IMR-90 (cell line): ENCODE data around the gene DSE. TPM values are rescaled to one million over a fixed set of nuclear protein-coding genes. Genes with fewer than 3 reads are reported as not detected.

Source experiments
- ATAC-seq: fragments of 200-7000 bp; cut with Tn5 transposase; 2 replicates; pipeline ENCODE4 v1.9.1; 2020; ENCODE audit warnings: low read depth, mild to moderate bottlenecking, moderate library complexity
- BruUV-seq: library from RNA; stranded (reverse); fragments of 400-500 nt; replicated peaks from 2 replicates; lab custom pipeline; 2021; lab: Mats Ljungman, UMichigan
- CTCF ChIA-PET: fragments of 300-600 bp; formaldehyde crosslinking; extraction: SDS; loops from one replicate; lab custom pipeline; 2021; ENCODE audit warnings: antibody characterized with exemption; lab: Yijun Ruan, JAX
- POLR2A ChIA-PET: fragments of 300-600 bp; sonication (Branson Sonifier 250); formaldehyde crosslinking; loops from one replicate; lab custom pipeline; 2022; ENCODE audit warnings: antibody characterized with exemption; ENCODE audit not compliant: unreplicated experiment; lab: Charles Lee
- DNase-seq: peaks from one replicate; pipeline ENCODE4 v3.0.0; 2013
- H2AFZ ChIP-seq: replicated peaks from 2 replicates; pipeline ENCODE3; 2013; ENCODE audit warnings: low read length, mild to moderate bottlenecking; ENCODE audit not compliant: poor library complexity
- H2AK5ac ChIP-seq: 2 replicates; pipeline ENCODE4 v1.6.1; 2013; ENCODE audit warnings: low read depth, low read length, inconsistent platforms
- H2AK9ac ChIP-seq: replicated peaks from 2 replicates; pipeline ENCODE3; 2013; ENCODE audit warnings: mild to moderate bottlenecking, low read depth, low read length, moderate library complexity; ENCODE audit not compliant: poor library complexity
- H2BK120ac ChIP-seq: 2 replicates; pipeline ENCODE4 v1.6.1; 2013; ENCODE audit warnings: low read depth, low read length, inconsistent platforms
- H2BK15ac ChIP-seq: 3 replicates; pipeline ENCODE4 v1.6.1; 2013; ENCODE audit warnings: low read depth, low read length, inconsistent platforms
- H2BK20ac ChIP-seq: 2 replicates; pipeline ENCODE4 v1.6.1; 2013; ENCODE audit warnings: low read depth, mild to moderate bottlenecking, inconsistent platforms, low read length, moderate library complexity
- H2BK5ac ChIP-seq: 2 replicates; pipeline ENCODE4 v1.6.1; 2013; ENCODE audit warnings: mild to moderate bottlenecking, low read depth, low read length, inconsistent platforms; ENCODE audit not compliant: poor library complexity, severe bottlenecking
- H3K14ac ChIP-seq: replicated peaks from 2 replicates; pipeline ENCODE4 v1.6.1; 2013; ENCODE audit warnings: low read depth, low read length, inconsistent platforms
- H3K18ac ChIP-seq: 2 replicates; pipeline ENCODE4 v1.6.1; 2013; ENCODE audit warnings: low read depth, low read length, control low read depth
- H3K23ac ChIP-seq: 2 replicates; pipeline ENCODE4 v1.6.1; 2013; ENCODE audit warnings: low read depth, low read length, inconsistent platforms
- H3K27ac ChIP-seq: 2 replicates; pipeline ENCODE4 v1.5.1; 2013; ENCODE audit warnings: mild to moderate bottlenecking, control low read depth, low read length; ENCODE audit not compliant: insufficient read depth
- H3K27me3 ChIP-seq: 2 replicates; pipeline ENCODE4 v1.6.1; 2013; ENCODE audit warnings: low read length; ENCODE audit not compliant: control insufficient read depth, insufficient read depth
- H3K36me3 ChIP-seq: 2 replicates; pipeline ENCODE4 v1.6.1; 2013; ENCODE audit warnings: low read length, mixed read lengths; ENCODE audit not compliant: control insufficient read depth, insufficient read depth
- H3K4ac ChIP-seq: 2 replicates; pipeline ENCODE4 v1.6.1; 2013; ENCODE audit warnings: low read depth, low read length, inconsistent platforms
- H3K4me1 ChIP-seq: 2 replicates; pipeline ENCODE4 v1.6.1; 2013; ENCODE audit warnings: low read length, mixed read lengths; ENCODE audit not compliant: control insufficient read depth, insufficient read depth
- H3K4me2 ChIP-seq: 2 replicates; pipeline ENCODE4 v1.6.1; 2013; ENCODE audit warnings: low read depth, mild to moderate bottlenecking, control low read depth, low read length, moderate library complexity
- H3K4me3 ChIP-seq: 2 replicates; pipeline ENCODE4 v1.5.1; 2013; ENCODE audit warnings: low read depth, mild to moderate bottlenecking, control low read depth, low read length, moderate library complexity; ENCODE audit not compliant: insufficient read depth
- H3K56ac ChIP-seq: 2 replicates; pipeline ENCODE4 v1.6.1; 2013; ENCODE audit warnings: low read length, inconsistent platforms; ENCODE audit not compliant: insufficient read depth; ENCODE audit errors: extremely low read depth
- H3K79me1 ChIP-seq, 2 experiments: 2 replicates each; pipeline ENCODE4 v1.6.1; 2013; ENCODE audit warnings: low read length in 2 of 2, inconsistent platforms in 1 of 2, low read depth in 1 of 2
- H3K9ac ChIP-seq: 2 replicates; pipeline ENCODE4 v1.6.1; 2013; ENCODE audit warnings: low read depth, low read length, control low read depth
- H3K9me1 ChIP-seq: 2 replicates; pipeline ENCODE4 v1.6.1; 2013; ENCODE audit warnings: low read length, inconsistent platforms; ENCODE audit not compliant: insufficient read depth
- H3K9me3 ChIP-seq: 2 replicates; pipeline ENCODE4 v1.6.1; 2013; ENCODE audit warnings: low read length; ENCODE audit not compliant: control insufficient read depth, insufficient read depth
- H4K20me1 ChIP-seq: 2 replicates; pipeline ENCODE4 v1.6.1; 2013; ENCODE audit warnings: low read length, inconsistent platforms; ENCODE audit not compliant: insufficient read depth
- H4K5ac ChIP-seq: 2 replicates; pipeline ENCODE4 v1.6.1; 2013; ENCODE audit warnings: mild to moderate bottlenecking, low read depth, low read length, control low read depth
- H4K8ac ChIP-seq, 2 experiments: 2 replicates each; pipeline ENCODE4 v1.6.1; 2013; ENCODE audit warnings: low read depth in 2 of 2, low read length in 2 of 2, control low read depth in 1 of 2, inconsistent platforms in 1 of 2
- H4K91ac ChIP-seq: 2 replicates; pipeline ENCODE4 v1.6.1; 2013; ENCODE audit warnings: low read depth, low read length, inconsistent platforms; ENCODE audit not compliant: insufficient read depth
- BHLHE40 ChIP-seq: fragments of 150-350 bp; IDR thresholded peaks from 2 replicates; pipeline ENCODE4 v1.6.1; 2016; ENCODE audit warnings: mild to moderate bottlenecking, low read depth, low read length
- CEBPB ChIP-seq: IDR thresholded peaks from 2 replicates; pipeline ENCODE4 v1.6.1; 2012; ENCODE audit warnings: low read depth, low read length, improper control_type of control experiment
- CHD1 ChIP-seq: IDR thresholded peaks from 2 replicates; pipeline ENCODE4 v1.6.1; 2012; ENCODE audit warnings: low read depth, low read length, improper control_type of control experiment
- MAFK ChIP-seq: IDR thresholded peaks from 2 replicates; pipeline ENCODE4 v1.6.1; 2012; ENCODE audit warnings: low read depth, low read length, improper control_type of control experiment
- MAZ ChIP-seq: IDR thresholded peaks from 2 replicates; pipeline ENCODE4 v1.6.1; 2012; ENCODE audit warnings: low read depth, mild to moderate bottlenecking, low read length, improper control_type of control experiment, moderate library complexity, borderline replicate concordance
- MXI1 ChIP-seq: IDR thresholded peaks from 2 replicates; pipeline ENCODE4 v1.6.1; 2012; ENCODE audit warnings: low read depth, mild to moderate bottlenecking, low read length, moderate library complexity, borderline replicate concordance
- NFE2L2 ChIP-seq: fragments of 150-350 bp; IDR thresholded peaks from 2 replicates; pipeline ENCODE4 v1.6.1; 2016; ENCODE audit warnings: low read depth, mild to moderate bottlenecking, low read length
- POLR2A ChIP-seq: IDR thresholded peaks from 2 replicates; pipeline ENCODE4 v1.6.1; 2012; ENCODE audit warnings: mild to moderate bottlenecking, low read depth, low read length
- RAD21 ChIP-seq: IDR thresholded peaks from 2 replicates; pipeline ENCODE4 v1.6.1; 2012; ENCODE audit warnings: low read length, improper control_type of control experiment
- RCOR1 ChIP-seq: IDR thresholded peaks from 2 replicates; pipeline ENCODE4 v1.6.1; 2012; ENCODE audit warnings: mild to moderate bottlenecking, low read length, improper control_type of control experiment; ENCODE audit not compliant: insufficient replicate concordance
- RFX5 ChIP-seq: IDR thresholded peaks from 2 replicates; pipeline ENCODE4 v1.8.0; 2012; ENCODE audit warnings: low read depth, mild to moderate bottlenecking, low read length, moderate library complexity
- SMC3 ChIP-seq: fragments of 150-350 bp; IDR thresholded peaks from 2 replicates; pipeline ENCODE4 v1.6.1; 2016; ENCODE audit warnings: low read depth, mild to moderate bottlenecking, antibody characterized with exemption, low read length, moderate library complexity
- WGBS, 2 experiments: methylation state at CpG; one replicate each; pipeline versions ENCODE4 v1.1.5 to v1.1.7; 2013; ENCODE audit warnings: missing lambda C conversion rate in 2 of 2; ENCODE audit not compliant: insufficient read length in 1 of 2; ENCODE audit errors: extremely low coverage in 2 of 2; 5-methylcytosine and 5-hydroxymethylcytosine counted together
- dilution Hi-C: fragments of 300-500 bp; cut with HindIII; formaldehyde crosslinking; loops from one replicate; pipeline ENCODE4 v1.14.3; 2018; ENCODE audit warnings: low sequenced_read_pairs; ENCODE audit not compliant: unreplicated experiment
- in situ Hi-C: fragments of 300-500 bp; cut with MboI; formaldehyde crosslinking; loops from 3 replicates; pipeline ENCODE4 v1.14.3; 2019; ENCODE audit warnings: low sequenced_read_pairs, inconsistent platforms, mixed read lengths
- intact Hi-C: fragments of 100-400 bp; cut with micrococcal nuclease; formaldehyde crosslinking; loops from 2 replicates; pipeline ENCODE4 v1.10.0; 2022
- polyA plus RNA-seq, 3 experiments: library from polyadenylated mRNA; depleted of rRNA; stranded (reverse); fragments of >200 nt; gene quantifications; 2 replicates each; pipeline ENCODE4 v1.2.3, GENCODE V29; 2012; ENCODE audit warnings: low replicate concordance in 1 of 3
- total RNA-seq: library from RNA; depleted of rRNA; stranded (reverse); fragments of >200 nt; gene quantifications from 2 replicates; pipeline ENCODE4 v1.2.3, GENCODE V29; 2012
- TF ChIP-seq, protein P1 (sequence below): fragments of 150-350 bp; IDR thresholded peaks from 2 replicates; pipeline ENCODE4 v1.6.1; 2016; ENCODE audit warnings: low read depth, mild to moderate bottlenecking, low read length, moderate library complexity, borderline replicate concordance

Gene DSE
- total and polyA plus RNA-seq, 2 of the 4 experiments (the other 2 are of a cell fraction) = 48.0 to 154 TPM

DNA sequence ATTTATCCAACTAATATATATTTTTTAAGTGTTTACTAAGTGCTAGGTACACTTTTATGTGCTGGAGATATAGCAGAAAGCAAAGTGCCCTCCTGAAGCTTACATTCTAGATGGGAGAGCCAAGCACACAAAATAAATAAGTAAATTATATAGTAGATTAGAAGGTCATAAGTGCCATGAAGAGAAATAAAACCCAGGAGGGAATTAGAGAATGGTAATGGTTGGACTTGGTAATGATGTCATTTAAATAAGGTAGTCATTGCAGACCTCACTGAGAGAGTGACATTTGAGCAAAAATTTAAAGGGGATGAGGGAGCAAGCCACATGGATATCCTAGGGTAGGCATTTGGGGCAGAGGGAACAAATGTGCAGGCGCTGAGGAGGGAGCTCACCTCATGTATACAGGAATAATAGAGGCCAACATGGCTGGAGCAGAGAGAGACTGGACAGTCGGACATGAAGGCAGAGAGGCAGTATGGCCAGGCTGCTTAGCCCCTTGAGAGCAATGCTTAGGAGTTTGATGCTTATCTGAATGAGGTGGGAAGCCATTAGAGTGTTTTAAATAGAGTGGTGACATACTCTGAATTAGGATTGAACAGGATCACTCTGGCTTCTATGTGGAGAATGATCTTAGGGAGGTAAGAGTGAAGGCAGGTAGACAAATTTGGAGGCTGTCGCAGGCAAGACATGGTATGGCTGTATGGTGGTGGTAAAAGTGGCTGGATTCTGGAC is 14.1 kb downstream of the DSE start:
- Histone ChIP-seq H3K9ac (no peak overlapping the region), H2BK20ac (0 out of 2 replicates have a peak overlapping the region, but pooled peaks have one; percentile 11)

More for the DNA sequence above, 14.1 kb downstream of the DSE start:
- Histone ChIP-seq H4K91ac (peak overlapping the region; percentile 37; the same call in 1 of the 2 replicates), H2BK120ac (peak overlapping the region; percentile 13), H2AK5ac (peak overlapping the region; percentile 47), H3K14ac (peak overlapping the region; percentile 48; the same call in 1 of the 2 replicates), H3K18ac (peak overlapping the region; percentile 38; the same call in 1 of the 2 replicates), H3K4me2 (peak overlapping the region; percentile 53), H3K27me3 (no peaks in the 10 kb centered on the region), H3K9me1 (peaks cover 33% of the 10 kb centered on the region), H3K4me1 (peaks cover 22% of the 10 kb centered on the region), H3K4ac (peak overlapping the region; percentile 18; the same call in 1 of the 2 replicates), H3K56ac (no peak overlapping the region), H3K9me3 (no peaks in the 10 kb centered on the region), H2BK15ac (peak overlapping the region; percentile 45; the same call in 1 of the 3 replicates), H2BK5ac (peak overlapping the region; percentile 74), H3K27ac (0 out of 2 replicates have a peak overlapping the region, but pooled peaks have one; percentile 15), H3K4me3 (no peak overlapping the region), H3K23ac (peak overlapping the region; percentile 55; the same call in 1 of the 2 replicates), H3K79me1 (peaks cover 42 to 77% of the 10 kb centered on the region in 2 experiments), H4K5ac (peak overlapping the region; percentile 55; the same call in 1 of the 2 replicates), H4K20me1 (peaks cover 45% of the 10 kb centered on the region; the same call in 1 of the 2 replicates), H2AFZ (peak overlapping the region; percentile 24), H4K8ac (peak overlapping the region in 1 of 2 experiments; percentile 48; a peak in 1 of 4 replicates), H2AK9ac (peak overlapping the region; percentile 0), H3K36me3 (no peaks in the 10 kb centered on the region)
- BruUV-seq = no TSS peak
- 70% methylated on average over 2 of the region's 3 CpGs; no CpG with 5 or more reads in 1 of the 2 experiments for WGBS, 2 experiments
- dilution Hi-C loops = no loop called here
- in situ Hi-C loops = no loop called here
- TF ChIP-seq CEBPB (no peak), RCOR1 (no peak), POLR2A (no peak), SMC3 (no peak), BHLHE40 (no peak), CHD1 (no peak), RAD21 (no peak), MAFK (no peak), MAZ (no peak), RFX5 (no peak), NFE2L2 (no peak), MXI1 (no peak)
- TF ChIP-seq, protein P1, sequence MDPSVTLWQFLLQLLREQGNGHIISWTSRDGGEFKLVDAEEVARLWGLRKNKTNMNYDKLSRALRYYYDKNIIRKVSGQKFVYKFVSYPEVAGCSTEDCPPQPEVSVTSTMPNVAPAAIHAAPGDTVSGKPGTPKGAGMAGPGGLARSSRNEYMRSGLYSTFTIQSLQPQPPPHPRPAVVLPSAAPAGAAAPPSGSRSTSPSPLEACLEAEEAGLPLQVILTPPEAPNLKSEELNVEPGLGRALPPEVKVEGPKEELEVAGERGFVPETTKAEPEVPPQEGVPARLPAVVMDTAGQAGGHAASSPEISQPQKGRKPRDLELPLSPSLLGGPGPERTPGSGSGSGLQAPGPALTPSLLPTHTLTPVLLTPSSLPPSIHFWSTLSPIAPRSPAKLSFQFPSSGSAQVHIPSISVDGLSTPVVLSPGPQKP = no peak
- no peak for ATAC-seq
- ChIA-PET CTCF (no interaction called here), POLR2A (no interaction called here)
- no peak for DNase-seq
- intact Hi-C loops = loop anchor here (5.0 kb wide), 1 partner anchor 127 kb away; the partner anchor contains the start of gene CALHM5
